NCI-H345 treated with DMSO at 0.1 percent for 48 hours (cell line): ENCODE data around the gene TIMP3.

Source experiments
- DNase-seq: peaks from one replicate; lab custom pipeline; 2025; ENCODE audit not compliant: unreplicated experiment; lab: John Stamatoyannopoulos, UW

Gene TIMP3

DNA sequence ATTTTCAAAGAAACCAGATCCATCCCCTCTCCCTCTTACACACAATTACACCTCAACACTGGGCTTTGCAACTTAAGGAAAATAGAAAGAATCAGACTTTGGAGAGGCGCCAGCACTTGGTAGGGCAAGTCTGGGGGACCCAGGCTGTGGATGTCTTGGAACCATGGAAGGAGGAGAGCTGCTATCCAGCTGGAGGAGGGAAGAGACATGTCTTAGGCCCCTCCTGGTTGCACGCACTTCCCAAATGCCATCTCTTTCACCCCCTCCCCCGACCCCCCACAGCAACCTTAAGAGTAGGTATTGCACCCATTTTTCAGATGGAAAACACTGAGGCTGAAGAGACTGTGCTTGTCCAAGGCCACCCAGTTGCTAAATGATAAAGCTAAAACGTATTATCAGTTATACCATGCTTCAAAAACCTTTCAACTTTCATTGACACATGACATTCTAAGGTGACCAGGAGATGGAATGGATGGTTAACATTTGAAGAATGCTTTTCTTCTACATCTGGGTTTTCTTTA is 3.9 kb downstream of the TIMP3 start:
- DNase-seq: no peak

DNA sequence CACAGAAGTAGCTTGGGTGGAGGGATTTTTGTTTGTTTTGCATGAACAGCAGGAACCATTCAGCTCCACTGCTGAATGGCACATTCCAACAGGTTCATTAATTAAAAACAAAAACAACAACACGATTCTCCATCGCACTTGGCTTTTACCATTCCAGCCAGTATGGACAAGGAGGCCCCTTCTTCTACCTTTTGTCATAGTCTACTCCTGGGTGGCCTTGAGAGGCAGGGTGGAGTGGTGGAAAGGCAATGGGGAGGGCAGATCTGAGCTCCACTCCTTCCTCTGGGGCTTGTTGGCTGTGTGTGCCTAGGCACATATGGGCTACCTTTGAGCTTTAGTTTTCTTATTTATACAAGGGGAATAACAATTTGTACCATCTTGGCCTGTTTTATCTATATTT is 4.8 kb downstream of the TIMP3 start:
- DNase-seq: no peak

DNA sequence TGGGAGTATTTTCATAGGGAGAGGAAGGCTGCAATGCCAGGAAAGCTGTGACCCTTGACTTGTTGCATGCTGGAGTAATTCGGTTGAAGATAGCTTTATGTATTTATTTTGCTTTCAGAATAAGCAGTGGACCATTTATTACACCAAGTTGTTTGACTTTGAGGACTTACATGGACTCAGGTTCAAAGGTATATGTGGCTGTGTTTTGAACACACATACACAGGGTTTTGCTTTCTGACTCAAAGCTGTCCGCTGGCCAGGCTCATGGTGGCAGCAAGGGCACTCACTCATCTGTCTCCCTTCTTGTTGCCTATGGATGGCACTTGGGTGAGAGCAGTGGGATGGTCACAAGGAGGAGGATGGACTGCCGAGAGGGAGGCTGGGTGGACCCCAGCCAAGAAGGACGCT is 6.5 kb downstream of the TIMP3 start:
- no peak for DNase-seq

DNA sequence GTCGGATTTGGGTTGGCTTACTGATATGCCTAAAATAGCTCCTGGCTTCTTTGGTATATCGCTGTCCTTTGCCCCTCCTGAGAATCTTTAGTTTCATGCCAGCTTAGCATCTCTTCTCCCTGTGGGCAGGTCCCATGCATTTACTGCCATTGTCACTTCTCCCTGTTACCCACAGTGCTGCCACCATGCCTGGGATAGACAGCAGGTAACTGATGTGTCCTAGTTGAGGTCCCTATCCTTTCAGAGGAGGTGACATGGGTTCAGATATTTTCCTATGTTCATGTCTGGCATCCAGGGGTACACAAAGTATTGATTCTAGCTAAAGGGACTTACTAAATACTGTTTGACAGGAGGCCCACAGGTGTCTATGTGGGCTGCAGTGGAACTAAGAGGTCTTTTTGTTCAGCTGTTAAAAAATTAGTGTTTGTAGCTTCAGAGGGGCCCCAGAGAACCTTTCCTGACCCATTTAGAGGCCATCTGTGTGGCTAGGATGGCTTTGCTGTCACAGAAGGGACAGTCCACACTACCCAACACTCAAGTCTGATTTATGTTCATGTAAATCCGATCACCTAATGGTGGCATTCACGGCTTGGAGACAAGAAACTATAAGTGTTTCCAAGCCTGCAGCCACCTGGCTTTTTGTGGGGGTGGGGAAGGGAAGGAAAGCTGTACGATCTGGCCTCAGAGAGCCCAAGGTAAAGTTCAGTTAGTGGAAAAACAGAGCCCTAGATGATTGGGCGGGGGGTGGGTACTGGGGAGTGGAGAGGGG is 8.5 kb downstream of the TIMP3 start:
- DNase-seq: no peak

DNA sequence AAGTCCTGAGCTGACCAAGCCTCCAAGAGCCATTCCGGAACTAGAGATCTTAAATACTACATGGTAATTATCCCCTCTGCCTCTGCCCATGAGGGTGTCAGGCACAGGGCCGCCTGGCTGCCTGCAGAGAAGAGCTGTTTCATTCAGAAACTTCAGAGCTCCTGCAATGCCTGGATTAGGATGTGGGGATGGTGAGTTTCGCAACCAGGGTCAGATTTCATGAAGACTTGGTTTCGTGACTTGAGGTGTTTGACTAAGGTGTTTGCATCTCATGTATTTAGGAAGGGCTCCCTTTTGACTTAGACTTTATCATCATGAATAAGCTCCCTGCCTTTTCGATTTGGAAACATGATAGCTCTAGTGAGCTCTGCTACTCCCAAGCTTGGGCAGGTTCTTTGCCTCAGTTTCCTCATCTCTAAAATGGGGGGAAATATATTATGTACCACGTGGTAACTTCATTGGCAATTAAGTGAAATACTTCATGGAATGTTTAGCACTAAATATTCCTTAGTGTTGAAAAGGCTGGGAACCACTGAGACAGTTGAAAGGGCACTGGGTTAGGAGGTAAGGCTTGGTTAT is 9.1 kb downstream of the TIMP3 start:
- DNase-seq: no peak

DNA sequence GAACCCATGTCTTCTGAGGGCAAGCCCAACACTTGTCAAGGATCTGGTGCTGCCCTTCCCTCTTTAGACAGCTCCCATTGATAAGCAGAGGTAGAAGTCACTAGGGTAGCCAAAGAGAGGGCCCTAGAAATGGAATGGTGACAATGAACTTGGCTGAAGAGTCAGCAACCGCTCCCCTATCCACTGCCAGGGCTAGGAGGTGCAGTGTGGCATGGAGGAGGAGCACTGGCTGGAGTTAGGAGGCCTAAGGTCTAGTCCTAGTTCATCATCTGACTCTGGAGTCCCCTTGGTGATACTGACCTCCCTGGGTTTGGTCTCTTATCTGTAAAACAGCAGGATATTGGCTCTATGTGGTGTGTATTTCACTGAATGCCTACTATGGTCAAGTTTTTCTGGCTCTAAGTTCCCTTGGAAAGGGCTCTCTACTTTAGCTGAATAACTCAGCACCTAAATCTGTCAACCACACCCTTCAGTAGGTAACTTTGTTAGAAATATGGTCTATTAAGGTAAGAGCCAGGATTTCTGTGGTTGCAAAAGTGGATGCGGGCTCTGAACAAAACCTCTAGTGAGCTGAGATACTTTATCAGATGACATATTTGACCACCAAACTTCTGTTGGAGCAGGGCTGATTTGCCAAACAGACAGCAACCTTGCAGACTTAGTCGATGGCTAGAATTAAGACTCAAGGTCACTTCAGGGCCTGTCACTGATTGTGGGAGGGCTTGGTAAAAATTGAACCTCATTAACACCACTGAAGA is 10.5 kb downstream of the TIMP3 start:
- no peak for DNase-seq

DNA sequence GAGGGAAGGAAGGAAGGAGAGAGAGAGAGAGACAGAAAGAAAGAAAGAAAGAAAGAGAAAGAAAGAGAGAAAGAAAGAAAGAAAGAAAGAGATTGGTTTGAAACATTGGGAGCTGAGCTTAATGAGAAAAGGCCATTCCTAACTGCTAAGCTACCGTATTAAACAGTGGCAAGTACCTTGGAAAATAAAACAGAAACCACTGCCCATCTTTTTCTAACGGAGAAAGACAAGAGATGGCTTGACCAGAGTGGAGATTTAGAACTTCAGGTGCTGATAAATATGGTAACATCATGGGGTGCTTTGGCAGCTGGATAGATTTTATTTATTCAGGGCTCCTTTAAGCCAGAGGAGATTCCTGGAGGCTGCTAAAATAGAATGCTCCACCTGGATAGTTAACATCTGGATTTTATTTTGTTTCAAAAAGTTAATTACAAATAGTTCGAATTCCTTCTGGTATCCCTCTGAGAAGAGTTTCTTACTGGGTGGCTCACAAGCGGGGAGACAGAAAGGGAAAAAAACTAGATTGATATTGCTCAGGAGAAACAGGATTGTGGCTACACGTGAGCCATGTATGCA is 12.9 kb downstream of the TIMP3 start:
- DNase-seq: no peak

DNA sequence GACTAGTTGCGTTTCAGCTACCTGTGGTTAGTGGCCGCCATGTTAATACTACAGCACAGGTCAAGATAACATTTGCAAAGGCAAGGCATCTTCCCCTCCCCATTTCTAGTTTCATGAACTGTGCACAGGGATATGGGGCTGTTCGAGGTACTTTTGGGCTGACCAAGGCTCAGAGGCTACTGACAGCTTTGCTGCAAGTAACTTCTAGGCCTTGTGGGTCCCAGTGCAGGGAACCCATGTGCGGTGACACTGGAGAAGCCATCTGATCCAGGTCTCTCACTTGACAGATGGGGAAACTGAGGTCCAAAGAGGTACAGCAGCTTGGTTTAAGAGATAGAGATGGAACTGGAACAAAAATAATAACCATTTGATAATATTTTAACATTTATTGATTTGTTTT is 13.6 kb downstream of the TIMP3 start:
- no peak for DNase-seq

DNA sequence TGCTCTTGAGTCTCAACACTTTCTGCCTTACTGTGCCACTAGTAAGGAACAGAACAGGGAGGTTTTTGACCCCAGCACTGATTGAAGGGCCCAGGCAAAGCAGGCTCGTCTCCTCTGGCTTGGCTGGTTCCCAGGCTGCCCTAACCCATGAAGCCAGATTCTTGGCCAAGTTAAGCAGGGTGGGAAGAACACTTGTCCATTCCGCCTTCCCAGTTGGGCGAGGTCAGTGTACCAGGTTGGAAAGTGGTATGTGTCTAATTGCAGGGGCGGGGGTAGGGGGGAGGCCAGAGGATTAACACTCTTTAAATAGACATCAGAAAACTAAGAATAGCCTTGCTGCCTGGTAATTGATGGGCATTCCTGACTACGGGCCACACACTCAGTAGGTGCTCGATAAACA is 14.4 kb downstream of the TIMP3 start:
- DNase-seq: no peak

DNA sequence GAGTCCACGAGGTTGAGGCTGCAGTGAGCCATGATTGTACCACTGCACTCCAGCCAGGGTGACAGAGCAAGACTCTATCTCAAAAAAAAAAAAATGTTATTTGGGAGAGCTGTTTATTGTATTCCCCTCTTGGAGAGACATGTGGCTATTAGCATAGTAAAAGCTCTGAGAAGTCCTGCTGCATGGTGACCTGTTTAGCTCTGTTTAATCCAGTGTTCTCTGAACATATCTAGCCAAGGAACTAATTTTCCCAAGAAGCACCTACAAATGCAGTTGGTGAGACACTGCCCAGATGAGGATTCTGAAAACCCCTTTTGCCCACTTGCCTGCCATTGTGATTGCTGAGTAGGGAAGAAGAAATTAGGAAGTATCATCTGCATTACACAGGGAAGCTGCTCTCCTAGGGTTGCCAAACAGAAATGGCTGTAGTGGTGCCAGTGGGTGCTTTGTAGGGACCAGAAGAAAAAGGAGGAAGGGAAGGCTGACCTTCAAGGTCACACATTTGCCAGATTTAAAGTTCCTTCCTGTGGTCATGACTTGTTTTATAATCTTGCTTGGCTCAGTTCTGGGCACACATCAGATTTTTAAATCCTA is 15.7 kb downstream of the TIMP3 start:
- no peak for DNase-seq

DNA sequence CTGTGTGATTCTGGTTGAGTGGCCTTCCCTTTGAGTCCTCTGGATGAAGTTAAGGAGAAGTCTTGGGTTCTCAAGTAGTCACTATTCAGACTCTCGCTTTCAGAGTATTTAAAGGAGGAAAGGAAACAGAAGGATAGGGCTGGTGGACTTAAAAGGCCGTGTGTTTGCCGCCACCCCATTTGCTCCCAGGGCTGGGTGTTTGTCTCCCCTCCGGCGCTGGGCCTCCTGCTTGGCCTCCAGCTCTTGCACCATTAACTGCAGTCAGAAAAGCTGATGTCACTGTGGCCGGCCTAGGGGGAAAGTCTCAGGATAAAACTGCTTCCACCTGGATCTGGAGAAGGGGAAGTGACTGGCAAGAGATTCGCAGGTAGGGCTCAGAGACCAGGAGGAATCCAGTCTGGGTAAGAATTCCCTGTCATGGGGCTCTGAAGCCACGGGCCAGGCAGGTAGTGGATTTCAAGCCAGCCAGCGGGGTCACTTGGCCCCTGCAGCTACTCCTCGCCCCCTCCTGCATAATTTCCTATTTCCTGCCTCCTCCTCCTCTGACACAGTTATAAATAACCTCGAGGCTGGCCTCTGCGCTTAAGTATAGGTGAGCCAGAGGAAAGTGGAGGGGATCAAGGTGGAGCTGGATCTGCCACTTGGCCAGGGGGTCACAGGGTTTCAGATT is 17.1 kb downstream of the TIMP3 start:
- no peak for DNase-seq

DNA sequence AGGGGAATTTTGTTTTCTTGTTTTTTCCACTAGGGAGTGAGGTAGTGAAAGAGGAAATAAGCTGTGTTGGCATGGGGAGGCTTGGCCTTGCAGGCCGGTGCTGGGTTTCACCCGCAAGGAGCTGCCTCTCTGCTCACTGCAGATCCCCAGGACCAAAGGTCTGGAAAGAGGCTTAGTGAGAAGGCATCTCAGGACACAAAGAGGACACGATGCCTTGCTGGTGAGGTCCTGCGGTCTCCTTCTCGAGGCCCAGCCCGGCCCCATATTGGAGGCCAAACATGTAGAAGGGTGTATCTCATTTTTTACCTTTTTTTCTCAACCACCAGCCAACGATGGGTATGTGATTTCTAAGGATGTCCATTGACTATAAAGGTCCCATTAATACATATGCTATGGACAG is 17.6 kb downstream of the TIMP3 start:
- no peak for DNase-seq

DNA sequence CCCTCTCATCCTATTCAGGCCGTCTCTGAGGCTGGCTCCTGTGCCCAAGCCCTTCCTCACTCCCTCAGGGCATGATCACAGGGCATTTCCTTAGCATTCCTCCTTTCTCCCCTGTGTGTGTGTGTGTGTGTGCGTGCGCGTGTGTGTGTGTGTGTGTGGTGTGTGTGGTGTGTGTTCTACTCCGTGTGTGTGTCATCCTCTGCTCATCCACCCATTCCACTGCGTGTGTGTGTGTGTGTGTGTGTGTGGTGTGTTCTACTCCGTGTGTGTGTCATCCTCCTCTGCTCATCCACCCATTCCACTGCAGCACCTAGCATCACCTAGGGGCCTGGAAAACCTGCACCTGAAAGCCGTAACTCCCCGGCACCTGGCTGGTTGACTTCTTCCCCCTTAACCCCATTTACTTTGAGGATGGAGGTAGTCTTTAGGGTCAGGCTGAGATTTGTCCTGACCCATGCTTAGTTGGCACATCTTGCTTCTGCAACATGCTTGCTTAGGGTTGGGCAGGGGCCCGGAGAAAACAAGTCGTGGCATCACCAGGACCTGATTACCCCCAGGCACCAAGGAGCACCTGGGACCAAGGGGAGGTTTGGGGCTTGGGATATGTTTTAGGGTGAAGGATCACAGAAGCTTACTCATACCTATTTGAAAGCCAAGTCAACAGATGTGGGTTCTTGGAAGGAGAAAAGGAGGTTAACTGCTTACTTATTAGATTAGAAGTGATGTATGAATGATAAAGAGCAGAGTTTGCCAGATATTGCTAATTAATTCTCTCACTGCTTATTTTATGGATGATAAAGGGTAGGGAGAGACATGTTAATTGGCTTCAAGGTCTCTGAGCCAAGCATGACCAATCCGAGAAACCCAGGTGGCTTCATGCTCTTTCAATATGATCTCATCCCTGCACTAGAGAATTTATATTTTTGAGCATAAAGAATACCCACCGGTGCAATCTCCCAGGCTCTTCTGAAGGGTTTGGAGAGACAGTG is 18.9 kb downstream of the TIMP3 start:
- DNase-seq: no peak

DNA sequence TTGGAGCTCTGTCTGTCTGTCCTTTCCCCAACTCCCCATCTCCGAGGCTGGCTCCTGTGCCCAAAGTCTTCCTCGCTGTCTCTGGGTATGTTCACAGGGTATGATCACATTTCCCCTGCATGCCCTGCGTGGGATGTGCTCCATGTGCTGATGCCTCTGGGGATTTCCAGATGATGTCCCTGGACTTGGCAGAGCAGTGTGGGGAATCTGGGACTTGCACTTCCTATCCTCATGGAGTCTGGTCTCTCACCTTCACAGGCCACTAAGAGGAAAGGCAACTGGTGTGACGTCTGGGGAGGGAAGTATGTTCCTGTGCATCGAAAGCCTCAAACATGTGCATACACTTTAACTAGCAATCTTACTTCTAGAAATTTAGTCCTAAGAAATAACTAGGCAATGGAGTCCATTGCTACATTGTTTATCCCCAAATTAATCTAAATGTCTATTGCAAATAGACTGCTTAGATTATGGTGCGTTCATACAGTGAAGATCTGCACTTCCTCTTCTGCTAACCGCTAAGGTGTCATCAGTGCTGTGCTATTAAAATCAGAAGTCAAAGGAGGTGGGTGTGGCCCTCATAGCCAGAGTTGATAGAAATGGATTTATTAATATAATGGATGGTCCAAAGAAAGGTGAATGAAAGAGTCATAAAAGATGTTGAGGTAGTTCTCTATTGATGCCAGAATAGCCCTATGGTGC is 20.8 kb downstream of the TIMP3 start:
- DNase-seq: no peak

DNA sequence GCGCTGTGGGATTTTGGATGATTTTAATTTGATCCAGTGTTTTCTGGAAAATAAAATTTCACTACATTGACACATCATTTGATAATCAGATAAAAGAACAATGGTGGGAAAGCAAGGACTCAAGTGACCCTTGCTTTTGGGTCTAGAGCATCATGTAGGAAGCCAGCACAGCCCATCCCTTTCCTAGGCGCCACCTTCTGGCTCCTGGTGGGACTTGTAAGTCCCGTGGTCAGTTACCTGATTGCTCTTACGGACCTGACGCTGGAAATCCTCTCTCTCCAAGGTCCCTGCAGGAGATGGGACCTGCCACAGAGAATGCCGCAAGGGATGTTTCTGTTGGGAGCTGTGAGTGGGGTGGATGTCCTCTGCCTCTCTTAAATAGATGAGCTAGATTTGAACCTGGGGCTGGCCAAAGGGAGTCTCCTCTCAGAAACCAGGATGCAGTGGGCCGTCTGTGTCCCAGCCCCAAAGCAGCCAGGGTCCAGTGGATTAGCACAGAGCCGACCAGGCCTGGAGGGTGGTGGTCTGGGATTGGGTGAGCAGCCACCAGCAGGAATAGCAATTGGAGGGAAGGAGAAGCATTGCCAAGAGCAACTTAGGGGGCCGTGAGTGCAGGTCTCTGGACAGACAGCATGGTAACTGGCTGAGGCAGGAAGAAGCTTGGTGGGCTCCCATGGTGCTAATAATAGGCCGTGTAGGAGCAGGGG is 21.7 kb downstream of the TIMP3 start:
- DNase-seq: no peak

DNA sequence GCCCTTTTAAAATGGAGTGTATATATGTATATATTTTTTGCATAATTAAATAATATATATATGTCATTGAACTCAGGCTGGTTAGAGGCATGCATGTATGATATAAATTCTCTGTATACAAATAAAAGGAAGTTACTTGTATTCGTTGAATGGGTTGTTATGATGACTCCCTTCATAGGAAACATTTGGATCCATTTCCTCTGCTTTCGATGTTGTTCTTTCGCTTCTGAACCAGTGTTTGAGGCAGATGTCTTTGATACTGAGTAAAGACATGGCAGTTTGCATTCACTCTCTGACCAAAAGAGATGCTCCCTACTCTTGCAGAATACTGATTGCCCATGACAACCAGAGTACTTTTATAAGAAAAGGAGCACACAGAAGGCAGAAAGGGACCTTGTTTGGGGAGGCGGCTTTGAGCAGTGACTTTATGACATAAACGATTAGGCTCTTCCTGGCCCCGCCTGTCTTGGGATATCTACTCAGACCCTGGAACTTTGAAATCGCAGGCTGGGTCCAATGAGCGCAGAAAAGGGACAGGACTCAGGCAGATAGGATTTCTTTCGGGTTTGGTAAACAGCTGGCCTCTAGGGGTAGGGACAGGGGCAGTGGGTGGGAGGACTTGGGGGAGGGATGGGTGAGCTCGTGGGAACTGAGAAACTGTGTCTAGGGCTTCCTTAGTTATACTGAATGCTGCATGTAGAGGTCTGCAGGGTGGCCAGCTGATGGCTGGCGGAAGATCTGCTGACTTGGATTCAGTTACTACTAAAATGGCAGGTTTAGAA is 23.2 kb downstream of the TIMP3 start:
- no peak for DNase-seq

DNA sequence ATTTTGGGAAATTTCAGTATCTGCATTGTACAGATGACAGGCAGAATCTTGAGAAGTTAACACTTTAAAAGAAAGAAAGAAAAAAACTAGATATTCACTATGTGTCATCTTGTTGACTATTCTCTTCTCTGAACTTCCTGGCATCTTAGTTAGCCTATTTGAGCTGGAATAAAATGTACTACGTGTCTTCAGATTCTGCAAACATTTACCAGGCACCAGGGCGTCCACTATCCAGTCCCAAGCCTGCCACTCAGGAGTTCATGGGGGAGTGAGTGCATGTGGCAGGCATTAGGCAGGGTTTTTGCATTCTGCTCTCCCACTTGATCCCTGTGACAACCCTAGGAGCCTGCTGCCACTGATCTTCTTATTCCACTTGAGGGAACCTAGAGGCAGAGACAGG is 25.0 kb downstream of the TIMP3 start:
- DNase-seq: no peak
